H9 (cell line): ENCODE data around the gene ZNF521. TPM values are rescaled to one million over a fixed set of nuclear protein-coding genes. Genes with fewer than 3 reads are reported as not detected.

ENCODE experiments used
- DNase-seq: peaks from one replicate; pipeline ENCODE4 v3.0.0-alpha.2; 2017
- H2AFZ ChIP-seq: one replicate; pipeline ENCODE4 v1.6.1; 2013; ENCODE audit warnings: mild to moderate bottlenecking, low read length, control low read depth, moderate library complexity
- H2AK5ac ChIP-seq: 2 replicates; pipeline ENCODE4 v1.6.1; 2013; ENCODE audit warnings: low read length, control low read depth, mixed read lengths; ENCODE audit not compliant: insufficient read length
- H2BK120ac ChIP-seq: one replicate; pipeline ENCODE4 v1.6.1; 2013; ENCODE audit warnings: low read depth, mild to moderate bottlenecking, low read length, control low read depth, inconsistent platforms; ENCODE audit not compliant: poor library complexity, severe bottlenecking
- H2BK12ac ChIP-seq: 2 replicates; pipeline ENCODE4 v1.6.1; 2013; ENCODE audit warnings: low read length, control low read depth, mixed read lengths, low read depth; ENCODE audit not compliant: insufficient read length
- H2BK15ac ChIP-seq: 2 replicates; pipeline ENCODE4 v1.6.1; 2013; ENCODE audit warnings: low read depth, low read length, control low read depth
- H2BK20ac ChIP-seq: one replicate; pipeline ENCODE4 v1.6.1; 2013; ENCODE audit warnings: low read depth, mild to moderate bottlenecking, low read length, control low read depth, inconsistent platforms; ENCODE audit not compliant: poor library complexity, severe bottlenecking
- H2BK5ac ChIP-seq: 2 replicates; pipeline ENCODE4 v1.6.1; 2013; ENCODE audit warnings: low read length, control low read depth, mixed read lengths; ENCODE audit not compliant: insufficient read length
- H3K14ac ChIP-seq: 2 replicates; pipeline ENCODE4 v1.6.1; 2013; ENCODE audit warnings: low read length, control low read depth; ENCODE audit not compliant: insufficient read depth
- H3K18ac ChIP-seq: 2 replicates; pipeline ENCODE4 v1.6.1; 2013; ENCODE audit warnings: low read depth, mild to moderate bottlenecking, mixed read lengths, low read length, control low read depth; ENCODE audit not compliant: insufficient read length
- H3K23ac ChIP-seq: 2 replicates; pipeline ENCODE4 v1.6.1; 2013; ENCODE audit warnings: low read length, control low read depth, mixed read lengths, low read depth; ENCODE audit not compliant: insufficient read length
- H3K23me2 ChIP-seq: 2 replicates; pipeline ENCODE4 v1.6.1; 2013; ENCODE audit warnings: low read depth, mild to moderate bottlenecking, mixed read lengths, low read length, control low read depth; ENCODE audit not compliant: insufficient read length, poor library complexity, severe bottlenecking
- H3K27ac ChIP-seq: 2 replicates; pipeline ENCODE4 v1.5.1; 2013; ENCODE audit warnings: low read length, control low read depth, mixed read lengths, low read depth; ENCODE audit not compliant: insufficient read length
- H3K27me3 ChIP-seq: 2 replicates; pipeline ENCODE4 v1.6.1; 2013; ENCODE audit warnings: low read length, control low read depth, inconsistent platforms; ENCODE audit not compliant: insufficient read depth
- H3K4ac ChIP-seq: 2 replicates; pipeline ENCODE4 v1.6.1; 2013; ENCODE audit warnings: low read depth, mild to moderate bottlenecking, control low read depth, inconsistent platforms, low read length, moderate library complexity
- H3K4me1 ChIP-seq: 2 replicates; pipeline ENCODE4 v1.6.1; 2013; ENCODE audit warnings: low read length, control low read depth, inconsistent platforms; ENCODE audit not compliant: insufficient read depth
- H3K4me2 ChIP-seq: 2 replicates; pipeline ENCODE4 v1.6.1; 2013; ENCODE audit warnings: low read length, control low read depth, mixed read lengths; ENCODE audit not compliant: insufficient read length, insufficient read depth
- H3K56ac ChIP-seq: 2 replicates; pipeline ENCODE4 v1.6.1; 2013; ENCODE audit warnings: low read depth, mild to moderate bottlenecking, mixed read lengths, low read length, control low read depth; ENCODE audit not compliant: insufficient read length
- H3K79me1 ChIP-seq: 2 replicates; pipeline ENCODE4 v1.6.1; 2013; ENCODE audit warnings: low read depth, mild to moderate bottlenecking, moderate library complexity, low read length, control low read depth, inconsistent platforms; ENCODE audit not compliant: insufficient read depth, poor library complexity, severe bottlenecking
- H3K79me2 ChIP-seq: 2 replicates; pipeline ENCODE4 v1.6.1; 2013; ENCODE audit warnings: low read length, control low read depth, inconsistent platforms; ENCODE audit not compliant: insufficient read depth
- H3K9ac ChIP-seq: 2 replicates; pipeline ENCODE4 v1.6.1; 2013; ENCODE audit warnings: low read length, control low read depth, mixed read lengths; ENCODE audit not compliant: insufficient read length; ENCODE audit errors: extremely low read depth
- H3K9me3 ChIP-seq: one replicate; pipeline ENCODE4 v1.6.1; 2013; ENCODE audit warnings: low read depth, low read length, inconsistent platforms; ENCODE audit not compliant: control insufficient read depth
- H3T11ph ChIP-seq: one replicate; pipeline ENCODE4 v1.6.1; 2013; ENCODE audit warnings: mild to moderate bottlenecking, low read length, control low read depth, inconsistent platforms
- H4K20me1 ChIP-seq: one replicate; pipeline ENCODE4 v1.6.1; 2013; ENCODE audit not compliant: control insufficient read depth, insufficient read length, insufficient read depth
- H4K5ac ChIP-seq: 2 replicates; pipeline ENCODE4 v1.6.1; 2013; ENCODE audit warnings: low read depth, mild to moderate bottlenecking, mixed read lengths, low read length, control low read depth; ENCODE audit not compliant: insufficient read length
- H4K8ac ChIP-seq: replicated peaks from 2 replicates; pipeline ENCODE4 v1.6.1; 2013; ENCODE audit warnings: low read length, control low read depth, mixed read lengths, low read depth; ENCODE audit not compliant: insufficient read length
- H4K91ac ChIP-seq: 2 replicates; pipeline ENCODE4 v1.6.1; 2013; ENCODE audit warnings: low read depth, mild to moderate bottlenecking, moderate library complexity, mixed read lengths, low read length, control low read depth; ENCODE audit not compliant: insufficient read length
- H3K27ac Mint-ChIP-seq, 3 experiments: 2 replicates in 2 of 3; 3 replicates in 1 of 3; pipeline ENCODE4 v1.8.0; 2020 to 2021; ENCODE audit warnings: mixed read lengths in 3 of 3, mild to moderate bottlenecking in 1 of 3, moderate library complexity in 1 of 3
- H3K27me3 Mint-ChIP-seq: 2 replicates; pipeline ENCODE4 v1.8.0; 2021; ENCODE audit warnings: low read depth, mild to moderate bottlenecking, moderate library complexity, mixed read lengths
- H3K36me3 Mint-ChIP-seq, 3 experiments: 2 replicates in 2 of 3; 3 replicates in 1 of 3; pipeline ENCODE4 v1.8.0; 2020 to 2021; ENCODE audit warnings: low read depth in 3 of 3, mixed read lengths in 3 of 3; ENCODE audit not compliant: insufficient read depth in 1 of 3
- H3K4me1 Mint-ChIP-seq, 2 experiments: 2 replicates each; pipeline ENCODE4 v1.8.0; 2020; ENCODE audit warnings: mixed read lengths in 2 of 2
- H3K4me3 Mint-ChIP-seq, 2 experiments: 2 replicates in 1 of 2; 3 replicates in 1 of 2; pipeline ENCODE4 v1.8.0; 2020 to 2021; ENCODE audit warnings: mild to moderate bottlenecking in 2 of 2, mixed read lengths in 2 of 2, moderate library complexity in 1 of 2
- H3K9me3 Mint-ChIP-seq, 2 experiments: 2 replicates in 1 of 2; 3 replicates in 1 of 2; pipeline ENCODE4 v1.8.0; 2020; ENCODE audit warnings: mild to moderate bottlenecking in 2 of 2, mixed read lengths in 2 of 2, moderate library complexity in 1 of 2
- WGBS: extraction: QIAGEN DNeasy Blood & Tissue Kit; methylation state at CpG from one replicate; pipeline ENCODE4 v1.1.7; 2013; ENCODE audit warnings: missing lambda C conversion rate, low lambda C conversion rate, mixed read lengths; ENCODE audit not compliant: insufficient read length; ENCODE audit errors: extremely low coverage; 5-methylcytosine and 5-hydroxymethylcytosine counted together
- total RNA-seq: library from RNA; stranded (reverse); gene quantifications from 2 replicates; pipeline ENCODE4 v1.2.1, GENCODE V29; 2021
- TF ChIP-seq, protein P1 (sequence below): fragments of 200-600 bp; sonication (generic); conservative IDR thresholded peaks from 3 replicates; pipeline ENCODE4 v1.8.0; 2021; ENCODE audit warnings: antibody characterized with exemption, mild to moderate bottlenecking

Gene ZNF521
- total RNA-seq, 1 experiment from 2014 or later = 3.3 TPM

DNA sequence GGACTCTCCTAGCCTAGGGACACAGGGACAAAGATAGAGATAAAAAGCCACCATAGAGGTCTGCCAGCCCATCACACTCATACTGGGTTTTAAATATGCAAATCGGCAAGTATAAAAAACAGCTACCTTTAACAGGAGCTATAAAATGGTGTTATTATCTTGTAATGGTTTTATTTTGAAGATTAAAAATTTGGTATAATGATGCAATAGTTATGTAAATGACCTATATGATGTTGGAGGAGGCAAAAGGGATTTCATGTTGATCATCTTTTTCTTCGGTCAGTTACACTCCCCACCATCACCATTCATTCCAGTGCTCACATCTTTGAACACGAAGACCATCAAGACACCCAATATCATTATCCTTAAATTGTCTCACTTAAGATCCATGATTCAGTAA is 11.2 kb downstream of the ZNF521 start:
- Histone ChIP-seq H2AK5ac (no peak overlapping the region), H2BK5ac (no peak overlapping the region), H2BK12ac (no peak overlapping the region), H3K9ac (no peak overlapping the region), H3K9me3 (no peaks in the 10 kb centered on the region), H3K18ac (no peak overlapping the region), H4K8ac (no peak overlapping the region), H3K4ac (no peak overlapping the region), H3K27me3 (no peaks in the 10 kb centered on the region), H3K79me1 (no peaks in the 10 kb centered on the region), H3K27ac (no peak overlapping the region), H3K79me2 (no peaks in the 10 kb centered on the region), H2BK120ac (no peak overlapping the region), H3K23me2 (no peaks in the 10 kb centered on the region), H4K91ac (no peak overlapping the region), H2BK15ac (no peak overlapping the region), H3K56ac (no peak overlapping the region), H3K23ac (no peak overlapping the region), H3K4me2 (no peak overlapping the region), H2AFZ (no peak overlapping the region), H4K20me1 (no peaks in the 10 kb centered on the region), H4K5ac (no peak overlapping the region), H3K14ac (no peak overlapping the region), H2BK20ac (no peak overlapping the region), H3K4me1 (no peaks in the 10 kb centered on the region), H3T11ph (no peak overlapping the region)
- Mint-ChIP-seq H3K9me3 (no peaks in the 10 kb centered on the region), H3K4me1 (peaks cover 0 to 14% of the 10 kb centered on the region in 2 experiments; a peak in 2 of 4 replicates), H3K36me3 (0 out of 7 replicates have a peak, but pooled peaks cover 0 to 3% (median 0%) of the 10 kb centered on the region in 3 experiments), H3K27ac (no peak overlapping the region), H3K27me3 (peaks cover 38% of the 10 kb centered on the region), H3K4me3 (no peak overlapping the region)
- no CpG with 5 or more reads among the region's 3 CpGs for WGBS
- no peak for DNase-seq
- TF ChIP-seq, protein P1, sequence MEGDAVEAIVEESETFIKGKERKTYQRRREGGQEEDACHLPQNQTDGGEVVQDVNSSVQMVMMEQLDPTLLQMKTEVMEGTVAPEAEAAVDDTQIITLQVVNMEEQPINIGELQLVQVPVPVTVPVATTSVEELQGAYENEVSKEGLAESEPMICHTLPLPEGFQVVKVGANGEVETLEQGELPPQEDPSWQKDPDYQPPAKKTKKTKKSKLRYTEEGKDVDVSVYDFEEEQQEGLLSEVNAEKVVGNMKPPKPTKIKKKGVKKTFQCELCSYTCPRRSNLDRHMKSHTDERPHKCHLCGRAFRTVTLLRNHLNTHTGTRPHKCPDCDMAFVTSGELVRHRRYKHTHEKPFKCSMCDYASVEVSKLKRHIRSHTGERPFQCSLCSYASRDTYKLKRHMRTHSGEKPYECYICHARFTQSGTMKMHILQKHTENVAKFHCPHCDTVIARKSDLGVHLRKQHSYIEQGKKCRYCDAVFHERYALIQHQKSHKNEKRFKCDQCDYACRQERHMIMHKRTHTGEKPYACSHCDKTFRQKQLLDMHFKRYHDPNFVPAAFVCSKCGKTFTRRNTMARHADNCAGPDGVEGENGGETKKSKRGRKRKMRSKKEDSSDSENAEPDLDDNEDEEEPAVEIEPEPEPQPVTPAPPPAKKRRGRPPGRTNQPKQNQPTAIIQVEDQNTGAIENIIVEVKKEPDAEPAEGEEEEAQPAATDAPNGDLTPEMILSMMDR = no peak
